Endothelial cell (in vitro differentiated cells): ENCODE measurements around the gene IL34. TPM values are rescaled to one million over a fixed set of nuclear protein-coding genes. Genes with fewer than 3 reads are reported as not detected.
A peak's percentile ranks its signal among the peaks of the same experiment; 100 is the strongest.
"Not testable (repeated sequence)": the region's sequence is repeated elsewhere in the genome, so short reads cannot be mapped to it uniquely, and the experiment has no call there.

Source experiments
- DNase-seq: peaks from one replicate; pipeline ENCODE4 v3.0.0; 2021; ENCODE audit warnings: low spot score
- H3K27ac Mint-ChIP-seq: one replicate; pipeline ENCODE4 v1.8.0; 2021; ENCODE audit warnings: mixed read lengths, inconsistent platforms; ENCODE audit not compliant: unreplicated experiment
- H3K27me3 Mint-ChIP-seq: one replicate; pipeline ENCODE4 v1.8.0; 2021; ENCODE audit warnings: mild to moderate bottlenecking, moderate library complexity, mixed read lengths, inconsistent platforms; ENCODE audit not compliant: unreplicated experiment
- H3K36me3 Mint-ChIP-seq: one replicate; pipeline ENCODE4 v1.8.0; 2021; ENCODE audit warnings: mild to moderate bottlenecking, low read depth, mixed read lengths, inconsistent platforms; ENCODE audit not compliant: unreplicated experiment
- H3K4me1 Mint-ChIP-seq: one replicate; pipeline ENCODE4 v1.8.0; 2021; ENCODE audit warnings: mild to moderate bottlenecking, mixed read lengths, inconsistent platforms; ENCODE audit not compliant: unreplicated experiment
- H3K4me3 Mint-ChIP-seq: one replicate; pipeline ENCODE4 v1.8.0; 2021; ENCODE audit warnings: mild to moderate bottlenecking, mixed read lengths, inconsistent platforms; ENCODE audit not compliant: unreplicated experiment
- H3K9me3 Mint-ChIP-seq: one replicate; pipeline ENCODE4 v1.8.0; 2021; ENCODE audit warnings: mixed read lengths, inconsistent platforms; ENCODE audit not compliant: unreplicated experiment
- CTCF ChIP-seq: fragments of 200-600 bp; sonication (generic); IDR thresholded peaks from one replicate; pipeline ENCODE4 v1.5.0; 2021; ENCODE audit warnings: antibody characterized with exemption; ENCODE audit not compliant: unreplicated experiment
- total RNA-seq: library from RNA; stranded (reverse); fragmentation: NEBNext Ultra II Directional; extraction: Animal tissue kit (Norgen Biotek cat#: 25700); gene quantifications from one replicate; pipeline ENCODE4 v1.2.1, GENCODE V29; 2021; ENCODE audit not compliant: unreplicated experiment

IL34 gene
- total RNA-seq, 1 donor from 2014 or later, result 1.6 TPM

GRCh38 chr16:70665113-70665694 is 18.8 kb downstream of the IL34 start:
- no peak for TF ChIP-seq CTCF
- DNase-seq, result no peak
- Mint-ChIP-seq H3K27ac (no peak overlapping the region), H3K36me3 (peaks cover 40% of the 10 kb centered on the region), H3K9me3 (no peaks in the 10 kb centered on the region), H3K4me1 (peaks cover 3% of the 10 kb centered on the region), H3K4me3 (no peak overlapping the region), H3K27me3 (peaks cover 7% of the 10 kb centered on the region)

GRCh38 chr16:70665806-70666735 is 19.7 kb downstream of the IL34 start:
- Mint-ChIP-seq H3K27me3 (peaks cover 7% of the 10 kb centered on the region), H3K27ac (no peak overlapping the region)

GRCh38 chr16:70670175-70670574 is 23.8 kb downstream of the IL34 start:
- Mint-ChIP-seq H3K9me3 (no peaks in the 10 kb centered on the region), H3K4me1 (no peaks in the 10 kb centered on the region), H3K4me3 (peak overlapping the region; percentile 77), H3K27ac (no peak overlapping the region), H3K36me3 (peaks cover 64% of the 10 kb centered on the region), H3K27me3 (peaks cover 4% of the 10 kb centered on the region)
- no peak for DNase-seq
- TF ChIP-seq CTCF, result no peak

More at GRCh38 chr16:70665806-70666735, 19.7 kb downstream of the IL34 start:
- Mint-ChIP-seq H3K4me1 (peaks cover 3% of the 10 kb centered on the region), H3K36me3 (peaks cover 45% of the 10 kb centered on the region), H3K4me3 (peak overlapping the region; percentile 51), H3K9me3 (no peaks in the 10 kb centered on the region)
- TF ChIP-seq CTCF, result no peak
- no peak for DNase-seq

GRCh38 chr16:70670938-70671337 is 24.6 kb downstream of the IL34 start:
- not testable (repeated sequence) for H3K9me3 Mint-ChIP-seq, H3K4me3 Mint-ChIP-seq, H3K27ac Mint-ChIP-seq, H3K27me3 Mint-ChIP-seq, DNase-seq, H3K4me1 Mint-ChIP-seq
- H3K36me3 Mint-ChIP-seq, result peaks cover 66% of the 10 kb centered on the region

- Mint-ChIP-seq H3K9me3 (no peaks in the 10 kb centered on the region), H3K27ac (no peak overlapping the region), H3K36me3 (peaks cover 50% of the 10 kb centered on the region), H3K4me3 (no peak overlapping the region), H3K4me1 (no peaks in the 10 kb centered on the region), H3K27me3 (peaks cover 1% of the 10 kb centered on the region)
- no peak for DNase-seq
- TF ChIP-seq CTCF, result no peak
Observed at GRCh38 chr16:70674221-70675014, 28.1 kb downstream of the IL34 start.
